ENCODE measurements around the gene KCNK16. TPM values are rescaled to one million over a fixed set of nuclear protein-coding genes. Genes with fewer than 3 reads are reported as not detected.
A peak's percentile ranks its signal among the peaks of the same experiment; 100 is the strongest.

The KCNK16 gene
- total RNA-seq, 1 experiment from 2014 or later: not detected

- Histone ChIP-seq H3K27me3 (replicated peaks) (no peaks in the 10 kb centered on the region), H3K4me1 (replicated peaks) (no peaks in the 10 kb centered on the region), H3K4me3 (no peak overlapping the region), H3K9me3 (replicated peaks) (no peaks in the 10 kb centered on the region), H3K27ac (no peak overlapping the region), H3K36me3 (no peaks in the 10 kb centered on the region)
- DNase-seq (ENCODE audit: low read depth in 1 of 2, low spot score in 2 of 2): no peak
These were observed 28.4 kb upstream of the KCNK16 start for GRCh38 chr6:39350723-39351505.

- Histone ChIP-seq H3K4me3 (no peak overlapping the region), H3K4me1 (replicated peaks) (no peaks in the 10 kb centered on the region), H3K27ac (no peak overlapping the region), H3K9me3 (replicated peaks) (no peaks in the 10 kb centered on the region), H3K27me3 (replicated peaks) (no peaks in the 10 kb centered on the region), H3K36me3 (no peaks in the 10 kb centered on the region)
- no peak for DNase-seq (ENCODE audit: low read depth in 1 of 2, low spot score in 2 of 2)
These were observed 26.2 kb upstream of the KCNK16 start for GRCh38 chr6:39348740-39349139.

- no peak overlapping the region for H3K4me3 ChIP-seq
- no peaks in the 10 kb centered on the region for H3K4me1 ChIP-seq (replicated peaks)
- H3K27ac ChIP-seq: no peak overlapping the region
- H3K9me3 ChIP-seq (replicated peaks): no peaks in the 10 kb centered on the region
- peak; percentile 31 to 60 for DNase-seq (ENCODE audit: low read depth in 1 of 2, low spot score in 2 of 2)
- no peaks in the 10 kb centered on the region for H3K27me3 ChIP-seq (replicated peaks)
- H3K36me3 ChIP-seq: no peaks in the 10 kb centered on the region
These were observed 25.5 kb upstream of the KCNK16 start for GRCh38 chr6:39347906-39348585.

GRCh38 chr6:39347206-39347605 is 24.7 kb upstream of the KCNK16 start:
- H3K4me1 ChIP-seq (replicated peaks): no peaks in the 10 kb centered on the region
- no peak overlapping the region for H3K27ac ChIP-seq
- no peaks in the 10 kb centered on the region for H3K27me3 ChIP-seq (replicated peaks)
- no peaks in the 10 kb centered on the region for H3K36me3 ChIP-seq
- no peak for DNase-seq (ENCODE audit: low read depth in 1 of 2, low spot score in 2 of 2)
- H3K9me3 ChIP-seq (replicated peaks): no peaks in the 10 kb centered on the region
- no peak overlapping the region for H3K4me3 ChIP-seq

GRCh38 chr6:39344821-39345280 is 22.3 kb upstream of the KCNK16 start:
- Histone ChIP-seq H3K4me1 (replicated peaks) (no peaks in the 10 kb centered on the region), H3K27ac (no peak overlapping the region)
- DNase-seq (ENCODE audit: low read depth in 1 of 2, low spot score in 2 of 2): no peak

GRCh38 chr6:39343396-39343870 is 20.9 kb upstream of the KCNK16 start:
- H3K4me3 ChIP-seq: no peak overlapping the region
- no peak for DNase-seq (ENCODE audit: low read depth in 1 of 2, low spot score in 2 of 2)
- H3K27ac ChIP-seq: no peak overlapping the region

More at GRCh38 chr6:39344821-39345280, 22.3 kb upstream of the KCNK16 start:
- Histone ChIP-seq H3K4me3 (no peak overlapping the region), H3K9me3 (replicated peaks) (no peaks in the 10 kb centered on the region), H3K36me3 (no peaks in the 10 kb centered on the region), H3K27me3 (replicated peaks) (no peaks in the 10 kb centered on the region)

GRCh38 chr6:39342692-39343395 is 20.3 kb upstream of the KCNK16 start:
- DNase-seq (ENCODE audit: low read depth in 1 of 2, low spot score in 2 of 2): no peak
- Histone ChIP-seq H3K36me3 (no peaks in the 10 kb centered on the region), H3K9me3 (replicated peaks) (no peaks in the 10 kb centered on the region), H3K27me3 (replicated peaks) (no peaks in the 10 kb centered on the region), H3K4me1 (replicated peaks) (no peaks in the 10 kb centered on the region), H3K27ac (no peak overlapping the region), H3K4me3 (no peak overlapping the region)

More at GRCh38 chr6:39343396-39343870, 20.9 kb upstream of the KCNK16 start:
- H3K9me3 ChIP-seq (replicated peaks): no peaks in the 10 kb centered on the region
- no peaks in the 10 kb centered on the region for H3K36me3 ChIP-seq
- H3K4me1 ChIP-seq (replicated peaks): no peaks in the 10 kb centered on the region
- no peaks in the 10 kb centered on the region for H3K27me3 ChIP-seq (replicated peaks)

GRCh38 chr6:39341937-39342336 is 19.4 kb upstream of the KCNK16 start:
- Histone ChIP-seq H3K27me3 (replicated peaks) (no peaks in the 10 kb centered on the region), H3K27ac (no peak overlapping the region), H3K9me3 (replicated peaks) (no peaks in the 10 kb centered on the region), H3K36me3 (no peaks in the 10 kb centered on the region), H3K4me1 (replicated peaks) (no peaks in the 10 kb centered on the region), H3K4me3 (no peak overlapping the region)
- DNase-seq (ENCODE audit: low read depth in 1 of 2, low spot score in 2 of 2): no peak

GRCh38 chr6:39341352-39341751 is 18.9 kb upstream of the KCNK16 start:
- no peaks in the 10 kb centered on the region for H3K36me3 ChIP-seq
- H3K27me3 ChIP-seq (replicated peaks): no peaks in the 10 kb centered on the region
- no peaks in the 10 kb centered on the region for H3K4me1 ChIP-seq (replicated peaks)
- H3K27ac ChIP-seq: no peak overlapping the region
- H3K4me3 ChIP-seq: no peak overlapping the region
- DNase-seq (ENCODE audit: low read depth in 1 of 2, low spot score in 2 of 2): no peak
- H3K9me3 ChIP-seq (replicated peaks): no peaks in the 10 kb centered on the region

- Histone ChIP-seq H3K36me3 (no peaks in the 10 kb centered on the region), H3K4me1 (replicated peaks) (no peaks in the 10 kb centered on the region), H3K4me3 (no peak overlapping the region), H3K27ac (no peak overlapping the region), H3K9me3 (replicated peaks) (no peaks in the 10 kb centered on the region), H3K27me3 (replicated peaks) (no peaks in the 10 kb centered on the region)
- no peak for DNase-seq (ENCODE audit: low read depth in 1 of 2, low spot score in 2 of 2)
These were observed 17.5 kb upstream of the KCNK16 start for GRCh38 chr6:39339868-39340550.

GRCh38 chr6:39339096-39339867 is 16.8 kb upstream of the KCNK16 start:
- no peak overlapping the region for H3K27ac ChIP-seq

GRCh38 chr6:39338397-39338796 is 15.9 kb upstream of the KCNK16 start:
- Histone ChIP-seq H3K4me3 (no peak overlapping the region), H3K27me3 (replicated peaks) (no peaks in the 10 kb centered on the region), H3K4me1 (replicated peaks) (no peaks in the 10 kb centered on the region), H3K9me3 (replicated peaks) (no peaks in the 10 kb centered on the region), H3K27ac (no peak overlapping the region), H3K36me3 (no peaks in the 10 kb centered on the region)
- no peak for DNase-seq (ENCODE audit: low read depth in 1 of 2, low spot score in 2 of 2)

More at GRCh38 chr6:39339096-39339867, 16.8 kb upstream of the KCNK16 start:
- Histone ChIP-seq H3K27me3 (replicated peaks) (no peaks in the 10 kb centered on the region), H3K4me1 (replicated peaks) (no peaks in the 10 kb centered on the region), H3K36me3 (no peaks in the 10 kb centered on the region), H3K4me3 (no peak overlapping the region), H3K9me3 (replicated peaks) (no peaks in the 10 kb centered on the region)
- DNase-seq (ENCODE audit: low read depth in 1 of 2, low spot score in 2 of 2): no peak
